H9 (cell line): ENCODE results near the gene TSSC4. TPM values are rescaled to one million over a fixed set of nuclear protein-coding genes. Genes with fewer than 3 reads are reported as not detected.

ENCODE experiments used
- DNase-seq: peaks from one replicate; pipeline ENCODE4 v3.0.0-alpha.2; 2017
- H2AFZ ChIP-seq: one replicate; pipeline ENCODE4 v1.6.1; 2013; ENCODE audit warnings: mild to moderate bottlenecking, low read length, control low read depth, moderate library complexity
- H2AK5ac ChIP-seq: 2 replicates; pipeline ENCODE4 v1.6.1; 2013; ENCODE audit warnings: low read length, control low read depth, mixed read lengths; ENCODE audit not compliant: insufficient read length
- H2BK120ac ChIP-seq: one replicate; pipeline ENCODE4 v1.6.1; 2013; ENCODE audit warnings: low read depth, mild to moderate bottlenecking, low read length, control low read depth, inconsistent platforms; ENCODE audit not compliant: poor library complexity, severe bottlenecking
- H2BK12ac ChIP-seq: 2 replicates; pipeline ENCODE4 v1.6.1; 2013; ENCODE audit warnings: low read length, control low read depth, mixed read lengths, low read depth; ENCODE audit not compliant: insufficient read length
- H2BK15ac ChIP-seq: 2 replicates; pipeline ENCODE4 v1.6.1; 2013; ENCODE audit warnings: low read depth, low read length, control low read depth
- H2BK20ac ChIP-seq: one replicate; pipeline ENCODE4 v1.6.1; 2013; ENCODE audit warnings: low read depth, mild to moderate bottlenecking, low read length, control low read depth, inconsistent platforms; ENCODE audit not compliant: poor library complexity, severe bottlenecking
- H2BK5ac ChIP-seq: 2 replicates; pipeline ENCODE4 v1.6.1; 2013; ENCODE audit warnings: low read length, control low read depth, mixed read lengths; ENCODE audit not compliant: insufficient read length
- H3K14ac ChIP-seq: 2 replicates; pipeline ENCODE4 v1.6.1; 2013; ENCODE audit warnings: low read length, control low read depth; ENCODE audit not compliant: insufficient read depth
- H3K18ac ChIP-seq: 2 replicates; pipeline ENCODE4 v1.6.1; 2013; ENCODE audit warnings: low read depth, mild to moderate bottlenecking, mixed read lengths, low read length, control low read depth; ENCODE audit not compliant: insufficient read length
- H3K23ac ChIP-seq: 2 replicates; pipeline ENCODE4 v1.6.1; 2013; ENCODE audit warnings: low read length, control low read depth, mixed read lengths, low read depth; ENCODE audit not compliant: insufficient read length
- H3K23me2 ChIP-seq: 2 replicates; pipeline ENCODE4 v1.6.1; 2013; ENCODE audit warnings: low read depth, mild to moderate bottlenecking, mixed read lengths, low read length, control low read depth; ENCODE audit not compliant: insufficient read length, poor library complexity, severe bottlenecking
- H3K27ac ChIP-seq: 2 replicates; pipeline ENCODE4 v1.5.1; 2013; ENCODE audit warnings: low read length, control low read depth, mixed read lengths, low read depth; ENCODE audit not compliant: insufficient read length
- H3K27me3 ChIP-seq: 2 replicates; pipeline ENCODE4 v1.6.1; 2013; ENCODE audit warnings: low read length, control low read depth, inconsistent platforms; ENCODE audit not compliant: insufficient read depth
- H3K4ac ChIP-seq: 2 replicates; pipeline ENCODE4 v1.6.1; 2013; ENCODE audit warnings: low read depth, mild to moderate bottlenecking, control low read depth, inconsistent platforms, low read length, moderate library complexity
- H3K4me1 ChIP-seq: 2 replicates; pipeline ENCODE4 v1.6.1; 2013; ENCODE audit warnings: low read length, control low read depth, inconsistent platforms; ENCODE audit not compliant: insufficient read depth
- H3K4me2 ChIP-seq: 2 replicates; pipeline ENCODE4 v1.6.1; 2013; ENCODE audit warnings: low read length, control low read depth, mixed read lengths; ENCODE audit not compliant: insufficient read length, insufficient read depth
- H3K56ac ChIP-seq: 2 replicates; pipeline ENCODE4 v1.6.1; 2013; ENCODE audit warnings: low read depth, mild to moderate bottlenecking, mixed read lengths, low read length, control low read depth; ENCODE audit not compliant: insufficient read length
- H3K79me1 ChIP-seq: 2 replicates; pipeline ENCODE4 v1.6.1; 2013; ENCODE audit warnings: low read depth, mild to moderate bottlenecking, moderate library complexity, low read length, control low read depth, inconsistent platforms; ENCODE audit not compliant: insufficient read depth, poor library complexity, severe bottlenecking
- H3K79me2 ChIP-seq: 2 replicates; pipeline ENCODE4 v1.6.1; 2013; ENCODE audit warnings: low read length, control low read depth, inconsistent platforms; ENCODE audit not compliant: insufficient read depth
- H3K9ac ChIP-seq: 2 replicates; pipeline ENCODE4 v1.6.1; 2013; ENCODE audit warnings: low read length, control low read depth, mixed read lengths; ENCODE audit not compliant: insufficient read length; ENCODE audit errors: extremely low read depth
- H3K9me3 ChIP-seq: one replicate; pipeline ENCODE4 v1.6.1; 2013; ENCODE audit warnings: low read depth, low read length, inconsistent platforms; ENCODE audit not compliant: control insufficient read depth
- H3T11ph ChIP-seq: one replicate; pipeline ENCODE4 v1.6.1; 2013; ENCODE audit warnings: mild to moderate bottlenecking, low read length, control low read depth, inconsistent platforms
- H4K20me1 ChIP-seq: one replicate; pipeline ENCODE4 v1.6.1; 2013; ENCODE audit not compliant: control insufficient read depth, insufficient read length, insufficient read depth
- H4K5ac ChIP-seq: 2 replicates; pipeline ENCODE4 v1.6.1; 2013; ENCODE audit warnings: low read depth, mild to moderate bottlenecking, mixed read lengths, low read length, control low read depth; ENCODE audit not compliant: insufficient read length
- H4K8ac ChIP-seq: replicated peaks from 2 replicates; pipeline ENCODE4 v1.6.1; 2013; ENCODE audit warnings: low read length, control low read depth, mixed read lengths, low read depth; ENCODE audit not compliant: insufficient read length
- H4K91ac ChIP-seq: 2 replicates; pipeline ENCODE4 v1.6.1; 2013; ENCODE audit warnings: low read depth, mild to moderate bottlenecking, moderate library complexity, mixed read lengths, low read length, control low read depth; ENCODE audit not compliant: insufficient read length
- H3K27ac Mint-ChIP-seq, 3 experiments: 2 replicates in 2 of 3; 3 replicates in 1 of 3; pipeline ENCODE4 v1.8.0; 2020 to 2021; ENCODE audit warnings: mixed read lengths in 3 of 3, mild to moderate bottlenecking in 1 of 3, moderate library complexity in 1 of 3
- H3K27me3 Mint-ChIP-seq: 2 replicates; pipeline ENCODE4 v1.8.0; 2021; ENCODE audit warnings: low read depth, mild to moderate bottlenecking, moderate library complexity, mixed read lengths
- H3K36me3 Mint-ChIP-seq, 3 experiments: 2 replicates in 2 of 3; 3 replicates in 1 of 3; pipeline ENCODE4 v1.8.0; 2020 to 2021; ENCODE audit warnings: low read depth in 3 of 3, mixed read lengths in 3 of 3; ENCODE audit not compliant: insufficient read depth in 1 of 3
- H3K4me1 Mint-ChIP-seq, 2 experiments: 2 replicates each; pipeline ENCODE4 v1.8.0; 2020; ENCODE audit warnings: mixed read lengths in 2 of 2
- H3K4me3 Mint-ChIP-seq, 2 experiments: 2 replicates in 1 of 2; 3 replicates in 1 of 2; pipeline ENCODE4 v1.8.0; 2020 to 2021; ENCODE audit warnings: mild to moderate bottlenecking in 2 of 2, mixed read lengths in 2 of 2, moderate library complexity in 1 of 2
- H3K9me3 Mint-ChIP-seq, 2 experiments: 2 replicates in 1 of 2; 3 replicates in 1 of 2; pipeline ENCODE4 v1.8.0; 2020; ENCODE audit warnings: mild to moderate bottlenecking in 2 of 2, mixed read lengths in 2 of 2, moderate library complexity in 1 of 2
- WGBS: extraction: QIAGEN DNeasy Blood & Tissue Kit; methylation state at CpG from one replicate; pipeline ENCODE4 v1.1.7; 2013; ENCODE audit warnings: missing lambda C conversion rate, low lambda C conversion rate, mixed read lengths; ENCODE audit not compliant: insufficient read length; ENCODE audit errors: extremely low coverage; 5-methylcytosine and 5-hydroxymethylcytosine counted together
- total RNA-seq: library from RNA; stranded (reverse); gene quantifications from 2 replicates; pipeline ENCODE4 v1.2.1, GENCODE V29; 2021
- TF ChIP-seq, protein P1 (sequence below): fragments of 200-600 bp; sonication (generic); conservative IDR thresholded peaks from 3 replicates; pipeline ENCODE4 v1.8.0; 2021; ENCODE audit warnings: antibody characterized with exemption, mild to moderate bottlenecking

The TSSC4 gene
- total RNA-seq, 1 experiment from 2014 or later: 51.0 TPM

DNA sequence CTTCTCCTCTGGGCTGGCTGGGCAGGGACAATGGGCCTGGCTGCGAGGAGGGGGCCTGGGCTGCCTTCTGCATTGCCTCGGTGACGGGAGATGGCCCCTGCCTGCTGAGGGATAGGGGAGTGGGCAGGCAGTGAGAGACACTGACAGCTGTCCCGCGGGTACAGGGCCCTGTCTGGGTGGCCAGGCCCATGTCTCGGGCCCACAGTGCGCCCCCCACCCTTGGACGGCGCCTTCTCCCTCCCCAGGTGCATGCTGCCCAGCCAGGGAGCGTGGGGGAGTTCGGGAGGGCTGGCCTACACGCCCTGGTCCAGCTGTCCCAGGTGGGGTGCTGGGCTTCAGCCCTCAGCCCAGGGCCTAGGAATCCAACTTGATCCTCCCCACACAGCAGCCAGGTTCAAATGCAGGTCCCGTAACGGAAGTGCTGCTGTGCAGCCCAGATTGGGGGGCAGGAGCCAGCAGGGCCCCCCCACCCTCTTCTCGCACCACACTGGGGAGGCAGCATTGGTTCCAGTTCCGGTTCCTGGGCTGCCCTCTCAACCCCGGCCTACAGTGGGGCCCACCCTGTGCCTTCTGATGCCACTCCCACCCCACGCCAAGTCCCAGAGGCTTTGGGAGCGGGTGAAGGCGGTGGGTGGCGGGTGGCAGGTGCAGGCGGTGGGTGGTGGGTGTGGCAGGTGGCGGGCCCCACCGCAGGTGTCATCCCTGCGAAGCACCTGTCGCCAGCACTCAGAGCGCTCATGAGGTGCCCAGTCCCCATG is 7.3 kb upstream of the TSSC4 start:
- WGBS: no CpG with 5 or more reads among the region's 27 CpGs
- Histone ChIP-seq H3K9me3 (no peaks in the 10 kb centered on the region), H4K91ac (no peak overlapping the region), H3K79me2 (peaks cover 4% of the 10 kb centered on the region; the same call in 1 of the 2 replicates), H2BK5ac (no peak overlapping the region), H4K8ac (no peak overlapping the region), H3K18ac (no peak overlapping the region), H3K4me2 (no peak overlapping the region), H2BK15ac (no peak overlapping the region), H3K27ac (no peak overlapping the region), H4K5ac (no peak overlapping the region), H2BK20ac (no peak overlapping the region), H3K79me1 (peaks cover 8% of the 10 kb centered on the region), H3K56ac (no peak overlapping the region), H3K27me3 (no peaks in the 10 kb centered on the region), H3K4ac (no peak overlapping the region), H3T11ph (no peak overlapping the region), H3K23ac (no peak overlapping the region), H3K14ac (no peak overlapping the region), H2AFZ (no peak overlapping the region), H2BK120ac (no peak overlapping the region), H2BK12ac (no peak overlapping the region), H4K20me1 (peaks cover 3% of the 10 kb centered on the region), H2AK5ac (no peak overlapping the region), H3K9ac (no peak overlapping the region), H3K4me1 (no peaks in the 10 kb centered on the region; the same call in 1 of the 2 replicates), H3K23me2 (no peaks in the 10 kb centered on the region)
- Mint-ChIP-seq H3K4me3 (no peak overlapping the region), H3K27ac (no peak overlapping the region), H3K27me3 (no peaks in the 10 kb centered on the region), H3K4me1 (peaks cover 16 to 19% of the 10 kb centered on the region in 2 experiments), H3K9me3 (no peaks in the 10 kb centered on the region), H3K36me3 (peaks cover 4 to 23% (median 18%) of the 10 kb centered on the region in 3 experiments)
- no peak for DNase-seq
- TF ChIP-seq, protein P1, sequence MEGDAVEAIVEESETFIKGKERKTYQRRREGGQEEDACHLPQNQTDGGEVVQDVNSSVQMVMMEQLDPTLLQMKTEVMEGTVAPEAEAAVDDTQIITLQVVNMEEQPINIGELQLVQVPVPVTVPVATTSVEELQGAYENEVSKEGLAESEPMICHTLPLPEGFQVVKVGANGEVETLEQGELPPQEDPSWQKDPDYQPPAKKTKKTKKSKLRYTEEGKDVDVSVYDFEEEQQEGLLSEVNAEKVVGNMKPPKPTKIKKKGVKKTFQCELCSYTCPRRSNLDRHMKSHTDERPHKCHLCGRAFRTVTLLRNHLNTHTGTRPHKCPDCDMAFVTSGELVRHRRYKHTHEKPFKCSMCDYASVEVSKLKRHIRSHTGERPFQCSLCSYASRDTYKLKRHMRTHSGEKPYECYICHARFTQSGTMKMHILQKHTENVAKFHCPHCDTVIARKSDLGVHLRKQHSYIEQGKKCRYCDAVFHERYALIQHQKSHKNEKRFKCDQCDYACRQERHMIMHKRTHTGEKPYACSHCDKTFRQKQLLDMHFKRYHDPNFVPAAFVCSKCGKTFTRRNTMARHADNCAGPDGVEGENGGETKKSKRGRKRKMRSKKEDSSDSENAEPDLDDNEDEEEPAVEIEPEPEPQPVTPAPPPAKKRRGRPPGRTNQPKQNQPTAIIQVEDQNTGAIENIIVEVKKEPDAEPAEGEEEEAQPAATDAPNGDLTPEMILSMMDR: no peak
